Measurements from ENCODE around the gene SRGAP1.

DNA sequence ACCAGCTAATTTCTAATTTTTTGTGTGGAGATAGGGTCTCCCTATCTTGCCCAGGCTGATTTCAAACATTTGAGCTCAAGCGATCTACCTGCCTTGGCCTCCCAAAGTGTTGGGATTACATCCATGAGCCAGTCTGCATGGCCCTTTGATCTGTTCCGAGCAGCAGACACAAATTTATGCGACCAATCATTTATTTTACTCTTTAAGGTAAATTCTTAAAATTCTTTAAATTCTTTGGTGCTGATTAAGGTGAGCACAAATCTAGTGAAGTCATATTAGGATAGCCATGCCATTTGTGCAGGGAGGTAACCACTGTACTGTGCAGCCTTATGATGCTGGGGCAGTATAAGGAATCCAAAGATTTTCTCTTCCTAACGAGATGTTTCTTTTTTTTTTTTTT is 135.7 kb downstream of the SRGAP1 start:
- TF ChIP-seq, protein P1, sequence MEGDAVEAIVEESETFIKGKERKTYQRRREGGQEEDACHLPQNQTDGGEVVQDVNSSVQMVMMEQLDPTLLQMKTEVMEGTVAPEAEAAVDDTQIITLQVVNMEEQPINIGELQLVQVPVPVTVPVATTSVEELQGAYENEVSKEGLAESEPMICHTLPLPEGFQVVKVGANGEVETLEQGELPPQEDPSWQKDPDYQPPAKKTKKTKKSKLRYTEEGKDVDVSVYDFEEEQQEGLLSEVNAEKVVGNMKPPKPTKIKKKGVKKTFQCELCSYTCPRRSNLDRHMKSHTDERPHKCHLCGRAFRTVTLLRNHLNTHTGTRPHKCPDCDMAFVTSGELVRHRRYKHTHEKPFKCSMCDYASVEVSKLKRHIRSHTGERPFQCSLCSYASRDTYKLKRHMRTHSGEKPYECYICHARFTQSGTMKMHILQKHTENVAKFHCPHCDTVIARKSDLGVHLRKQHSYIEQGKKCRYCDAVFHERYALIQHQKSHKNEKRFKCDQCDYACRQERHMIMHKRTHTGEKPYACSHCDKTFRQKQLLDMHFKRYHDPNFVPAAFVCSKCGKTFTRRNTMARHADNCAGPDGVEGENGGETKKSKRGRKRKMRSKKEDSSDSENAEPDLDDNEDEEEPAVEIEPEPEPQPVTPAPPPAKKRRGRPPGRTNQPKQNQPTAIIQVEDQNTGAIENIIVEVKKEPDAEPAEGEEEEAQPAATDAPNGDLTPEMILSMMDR (IDR thresholded peaks at IDR 0.05), result no peak
- no peak for TF ChIP-seq EZH2phosphoT487 (IDR thresholded peaks at IDR 0.05)
- no peak for TF ChIP-seq EZH2 (IDR thresholded peaks at IDR 0.05)
